ENCODE measurements around the gene DUX4. TPM values are rescaled to one million over a fixed set of nuclear protein-coding genes. Genes with fewer than 3 reads are reported as not detected.
"Not testable (repeated sequence)": the region's sequence is repeated elsewhere in the genome, so short reads cannot be mapped to it uniquely, and the experiment has no call there.

Gene DUX4
- total RNA-seq, result not detected

DNA sequence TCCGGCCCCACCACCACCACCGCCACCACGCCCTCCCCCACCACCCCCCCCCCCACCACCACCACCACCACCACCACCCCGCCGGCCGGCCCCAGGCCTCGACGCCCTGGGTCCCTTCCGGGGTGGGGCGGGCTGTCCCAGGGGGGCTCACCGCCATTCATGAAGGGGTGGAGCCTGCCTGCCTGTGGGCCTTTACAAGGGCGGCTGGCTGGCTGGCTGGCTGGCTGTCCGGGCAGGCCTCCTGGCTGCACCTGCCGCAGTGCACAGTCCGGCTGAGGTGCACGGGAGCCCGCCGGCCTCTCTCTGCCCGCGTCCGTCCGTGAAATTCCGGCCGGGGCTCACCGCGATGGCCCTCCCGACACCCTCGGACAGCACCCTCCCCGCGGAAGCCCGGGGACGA, at the start of gene DUX4:
Gene DUX4 (plus strand): TSS at position 347 of the 400 bp plus-strand sequence. CDS start 0 bp downstream, at position 347.
- DNase-seq (ENCODE audit: low spot score), result not testable (repeated sequence)

DNA sequence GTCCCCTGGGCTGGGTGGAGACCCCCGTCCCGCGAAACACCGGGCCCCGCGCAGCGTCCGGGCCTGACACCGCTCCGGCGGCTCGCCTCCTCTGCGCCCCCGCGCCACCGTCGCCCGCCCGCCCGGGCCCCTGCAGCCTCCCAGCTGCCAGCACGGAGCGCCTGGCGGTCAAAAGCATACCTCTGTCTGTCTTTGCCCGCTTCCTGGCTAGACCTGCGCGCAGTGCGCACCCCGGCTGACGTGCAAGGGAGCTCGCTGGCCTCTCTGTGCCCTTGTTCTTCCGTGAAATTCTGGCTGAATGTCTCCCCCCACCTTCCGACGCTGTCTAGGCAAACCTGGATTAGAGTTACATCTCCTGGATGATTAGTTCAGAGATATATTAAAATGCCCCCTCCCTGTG, 1.9 kb downstream of the DUX4 start:
- not testable (repeated sequence) for DNase-seq (ENCODE audit: low spot score)

GRCh38 chr4:190177727-190178605, 4.4 kb downstream of the DUX4 start:
- DNase-seq (ENCODE audit: low spot score), result peak; percentile 27

- DNase-seq (ENCODE audit: low spot score), result not testable (repeated sequence)
These were observed 5.0 kb downstream of the DUX4 start for GRCh38 chr4:190178606-190178990.

GRCh38 chr4:190179030-190179739, 5.6 kb downstream of the DUX4 start:
- peak; percentile 9 for DNase-seq (ENCODE audit: low spot score)

GRCh38 chr4:190179740-190180094, 6.1 kb downstream of the DUX4 start:
- not testable (repeated sequence) for DNase-seq (ENCODE audit: low spot score)

DNA sequence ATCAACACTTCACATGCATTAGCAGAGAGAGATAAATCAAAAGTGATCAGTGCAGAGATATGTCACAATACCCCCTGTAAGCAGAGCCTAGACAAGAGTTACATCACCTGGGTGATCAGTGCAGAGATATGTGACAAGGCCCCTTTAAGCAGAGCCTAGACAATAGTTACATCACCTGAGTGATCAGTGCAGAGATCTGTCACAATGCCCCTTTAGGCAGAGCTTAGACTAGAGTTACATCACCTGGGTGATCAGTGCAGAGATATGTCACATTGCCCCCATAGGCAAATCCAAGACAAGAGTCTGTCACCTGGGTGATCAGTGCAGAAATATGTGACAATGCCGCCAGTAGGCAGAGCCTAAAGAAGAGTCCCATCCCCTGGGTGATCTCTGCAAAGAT, 7.4 kb downstream of the DUX4 start:
- DNase-seq (ENCODE audit: low spot score), result not testable (repeated sequence)

GRCh38 chr4:190181481-190182100, 8.0 kb downstream of the DUX4 start:
- peak; percentile 28 for DNase-seq (ENCODE audit: low spot score)

GRCh38 chr4:190203510-190203909, 29.9 kb downstream of the DUX4 start:
- DNase-seq (ENCODE audit: low spot score), result peak; percentile 9

Other genes with a start within 250 kb of the DUX4 start
- 45.3 TPM for gene FRG1, start 232.9 kb upstream of the DUX4 start, total RNA-seq
- not detected for gene FRG2, start 146.5 kb upstream of the DUX4 start, total RNA-seq
- gene DBET, start 109.3 kb upstream of the DUX4 start, total RNA-seq, result not detected

Measured in mucosa of gallbladder (tissue), 1 donor.